H1 (cell line): ENCODE results near the gene USH2A. TPM values are rescaled to one million over a fixed set of nuclear protein-coding genes. Genes with fewer than 3 reads are reported as not detected.

Source experiments
- CTCF ChIA-PET: fragments of 300-600 bp; sonication (Branson Sonifier 250); formaldehyde crosslinking; loops from one replicate; lab custom pipeline; 2021; ENCODE audit not compliant: partially characterized antibody; lab: Charles Lee
- POLR2A ChIA-PET: fragments of 300-600 bp; sonication (Branson Sonifier 250); formaldehyde crosslinking; loops from one replicate; lab custom pipeline; 2021; ENCODE audit warnings: inconsistent platforms; ENCODE audit not compliant: partially characterized antibody; lab: Charles Lee
- DNase-seq, 2 experiments: peaks; one replicate each; pipeline versions ENCODE4 v3.0.0 to v3.0.0-alpha.2; 2010 to 2022; ENCODE audit warnings: low spot score in 2 of 2, low read depth in 1 of 2, mixed read lengths in 1 of 2
- FAIRE-seq: peaks from 2 replicates; lab custom pipeline; 2011; peaks lifted over from hg19 to GRCh38; lab: Jason Lieb, UNC
- H2AFZ ChIP-seq: 2 replicates; pipeline ENCODE4 v1.8.1; 2012; ENCODE audit warnings: low read length, inconsistent platforms
- H2AK5ac ChIP-seq: 2 replicates; pipeline ENCODE4 v1.6.1; 2013; ENCODE audit warnings: low read depth, low read length
- H2BK120ac ChIP-seq: replicated peaks from 2 replicates; pipeline ENCODE3; 2013; ENCODE audit warnings: low read depth, low read length, inconsistent platforms
- H2BK12ac ChIP-seq: 2 replicates; pipeline ENCODE4 v1.6.1; 2013; ENCODE audit warnings: low read depth, low read length
- H2BK15ac ChIP-seq: 2 replicates; pipeline ENCODE4 v1.6.1; 2013; ENCODE audit warnings: low read length
- H2BK20ac ChIP-seq: 2 replicates; pipeline ENCODE4 v1.6.1; 2013; ENCODE audit warnings: low read length
- H2BK5ac ChIP-seq: 2 replicates; pipeline ENCODE4 v1.6.1; 2013; ENCODE audit warnings: low read depth, low read length
- H3K14ac ChIP-seq: 2 replicates; pipeline ENCODE4 v1.6.1; 2013; ENCODE audit warnings: inconsistent platforms; ENCODE audit not compliant: insufficient read length
- H3K18ac ChIP-seq: 2 replicates; pipeline ENCODE4 v1.6.1; 2013; ENCODE audit warnings: low read length; ENCODE audit errors: extremely low read depth
- H3K23ac ChIP-seq: 2 replicates; pipeline ENCODE4 v1.6.1; 2013; ENCODE audit warnings: inconsistent platforms; ENCODE audit not compliant: insufficient read length
- H3K23me2 ChIP-seq: 2 replicates; pipeline ENCODE4 v1.6.1; 2013; ENCODE audit warnings: low read depth, low read length
- H3K27ac ChIP-seq: 2 replicates; pipeline ENCODE4 v1.6.1; 2011; ENCODE audit warnings: low read depth, low read length, inconsistent platforms
- H3K27me3 ChIP-seq, 4 experiments: replicated peaks in 1 of 4; 1 replicate in 1 of 4; 2 replicates in 3 of 4; pipeline versions ENCODE4 v1.6.1 to v1.8.1; 2011 to 2013; ENCODE audit warnings: low read length in 3 of 4, mild to moderate bottlenecking in 3 of 4, inconsistent platforms in 2 of 4, mixed read lengths in 2 of 4, moderate library complexity in 1 of 4; ENCODE audit not compliant: control insufficient read depth in 3 of 4, insufficient read depth in 3 of 4; ENCODE audit errors: extremely low read depth in 1 of 4
- H3K36me3 ChIP-seq, 4 experiments: 2 replicates each; pipeline versions ENCODE4 v1.6.1 to v1.8.1; 2011 to 2013; ENCODE audit warnings: mild to moderate bottlenecking in 4 of 4, low read length in 3 of 4, moderate library complexity in 2 of 4, control low read depth in 1 of 4, inconsistent platforms in 1 of 4; ENCODE audit not compliant: insufficient read depth in 4 of 4, control insufficient read depth in 2 of 4
- H3K4ac ChIP-seq: replicated peaks from 2 replicates; pipeline ENCODE3; 2013; ENCODE audit warnings: low read length, low read depth, mixed read lengths, inconsistent platforms; ENCODE audit not compliant: insufficient read length
- H3K4me1 ChIP-seq, 4 experiments: replicated peaks in 1 of 4; 1 replicate in 1 of 4; 2 replicates in 3 of 4; pipeline versions ENCODE4 v1.6.1 to v1.8.1; 2011 to 2013; ENCODE audit warnings: low read length in 3 of 4, inconsistent platforms in 2 of 4, mixed read lengths in 1 of 4; ENCODE audit not compliant: insufficient read depth in 4 of 4, control insufficient read depth in 3 of 4
- H3K4me2 ChIP-seq, 2 experiments: 2 replicates each; pipeline versions ENCODE4 v1.6.1 to v1.8.1; 2011 to 2013; ENCODE audit warnings: low read depth in 2 of 2, low read length in 2 of 2, control low read depth in 1 of 2, inconsistent platforms in 1 of 2, mild to moderate bottlenecking in 1 of 2; ENCODE audit not compliant: insufficient read depth in 1 of 2
- H3K4me3 ChIP-seq, 4 experiments: fragments of 200-600, 300-600 bp in 1 of 4; sonication (generic), shearing (Covaris generic), sonication (Bioruptor Twin) in 1 of 4; 2 replicates each; pipeline versions ENCODE4 v1.5.1 to v1.8.1; 2011 to 2016; ENCODE audit warnings: low read length in 4 of 4, low read depth in 3 of 4, control low read depth in 2 of 4, inconsistent platforms in 2 of 4, mild to moderate bottlenecking in 2 of 4, mixed read lengths in 1 of 4, moderate library complexity in 1 of 4; ENCODE audit not compliant: insufficient read depth in 2 of 4; ENCODE audit errors: extremely low read depth in 1 of 4
- H3K56ac ChIP-seq: replicated peaks from 2 replicates; pipeline ENCODE3; 2013; ENCODE audit warnings: low read depth, mild to moderate bottlenecking, mixed read lengths, low read length, inconsistent platforms; ENCODE audit not compliant: insufficient read length
- H3K79me1 ChIP-seq: 2 replicates; pipeline ENCODE4 v1.6.1; 2013; ENCODE audit warnings: low read depth, low read length, control low read depth
- H3K79me2 ChIP-seq, 2 experiments: 2 replicates each; pipeline versions ENCODE4 v1.6.1 to v1.8.1; 2012 to 2013; ENCODE audit warnings: low read length in 2 of 2, mild to moderate bottlenecking in 2 of 2, inconsistent platforms in 1 of 2; ENCODE audit not compliant: insufficient read depth in 2 of 2, control insufficient read depth in 1 of 2
- H3K9ac ChIP-seq, 4 experiments: replicated peaks in 1 of 4; 1 replicate in 1 of 4; 2 replicates in 3 of 4; pipeline versions ENCODE4 v1.6.1 to v1.8.1; 2011 to 2013; ENCODE audit warnings: low read depth in 3 of 4, low read length in 3 of 4, control low read depth in 2 of 4, mild to moderate bottlenecking in 2 of 4, moderate library complexity in 2 of 4, inconsistent platforms in 1 of 4; ENCODE audit errors: extremely low read depth in 1 of 4
- H3K9me3 ChIP-seq, 2 experiments: 2 replicates each; pipeline versions ENCODE4 v1.6.1 to v1.8.1; 2012 to 2013; ENCODE audit warnings: mild to moderate bottlenecking in 2 of 2, moderate library complexity in 2 of 2, control low read depth in 1 of 2, inconsistent platforms in 1 of 2, low read depth in 1 of 2, low read length in 1 of 2, mixed read lengths in 1 of 2; ENCODE audit not compliant: insufficient read depth in 2 of 2
- H4K20me1 ChIP-seq, 2 experiments: replicated peaks in 1 of 2; 2 replicates each; pipeline versions ENCODE3 to v1.8.1; 2011 to 2013; ENCODE audit warnings: inconsistent platforms in 2 of 2, low read length in 2 of 2, mild to moderate bottlenecking in 1 of 2; ENCODE audit not compliant: insufficient read depth in 2 of 2, control insufficient read depth in 1 of 2
- H4K5ac ChIP-seq: 2 replicates; pipeline ENCODE4 v1.6.1; 2013; ENCODE audit warnings: low read length, low read depth, mixed read lengths, inconsistent platforms; ENCODE audit not compliant: insufficient read length
- H4K8ac ChIP-seq: 2 replicates; pipeline ENCODE4 v1.8.0; 2013; ENCODE audit warnings: mild to moderate bottlenecking, moderate library complexity, low read length, inconsistent platforms; ENCODE audit not compliant: insufficient read depth; ENCODE audit errors: extremely low read depth
- H4K91ac ChIP-seq: replicated peaks from 2 replicates; pipeline ENCODE3; 2013; ENCODE audit warnings: low read length, mixed read lengths, inconsistent platforms; ENCODE audit not compliant: insufficient read length
- CBX5 ChIP-seq: fragments of 300-800, 300-1000 bp; sonication (generic); IDR thresholded peaks from 2 replicates; pipeline ENCODE4 v1.7.1; 2016; ENCODE audit warnings: antibody characterized with exemption, low read length, low read depth
- EGR1 ChIP-seq: IDR thresholded peaks from 2 replicates; pipeline ENCODE4 v1.6.1; 2011; ENCODE audit warnings: low read depth, low read length, borderline replicate concordance
- FOSL1 ChIP-seq: IDR thresholded peaks from 2 replicates; pipeline ENCODE4 v1.6.1; 2011; ENCODE audit warnings: mild to moderate bottlenecking, low read depth, low read length, moderate library complexity; ENCODE audit not compliant: insufficient read depth
- KDM4A ChIP-seq: IDR thresholded peaks from one replicate; pipeline ENCODE4 v1.7.1; 2012; ENCODE audit warnings: low read depth, mild to moderate bottlenecking, moderate library complexity, low read length, inconsistent platforms; ENCODE audit not compliant: severe bottlenecking
- POLR2A ChIP-seq, 2 experiments: IDR thresholded peaks; 1 replicate in 1 of 2; 2 replicates in 1 of 2; pipeline ENCODE4 v1.6.1; 2011; ENCODE audit warnings: low read depth in 2 of 2, low read length in 2 of 2, mild to moderate bottlenecking in 2 of 2; ENCODE audit errors: control extremely low read depth in 1 of 2
- RAD21 ChIP-seq, 2 experiments: IDR thresholded peaks in 1 of 2; conservative IDR thresholded peaks in 1 of 2; 2 replicates each; pipeline ENCODE4 v1.6.1; 2011; ENCODE audit warnings: low read depth in 2 of 2, low read length in 2 of 2, improper control_type of control experiment in 1 of 2, inconsistent platforms in 1 of 2, mild to moderate bottlenecking in 1 of 2, moderate library complexity in 1 of 2
- RNF2 ChIP-seq: fragments of 200-900, 300-1000 bp; sonication (generic); IDR thresholded peaks from 2 replicates; pipeline ENCODE4 v1.7.1; 2016; ENCODE audit warnings: borderline replicate concordance, low read depth, mild to moderate bottlenecking, antibody characterized with exemption, low read length; ENCODE audit not compliant: poor library complexity, severe bottlenecking; ENCODE audit errors: missing control alignments
- SP1 ChIP-seq: IDR thresholded peaks from 2 replicates; pipeline ENCODE4 v1.6.1; 2011; ENCODE audit warnings: low read depth, low read length
- SUZ12 ChIP-seq: fragments of 200-600 bp; sonication (generic); IDR thresholded peaks from 2 replicates; pipeline ENCODE4 v1.6.1; 2012; ENCODE audit warnings: mild to moderate bottlenecking, inconsistent platforms, low read length, moderate library complexity, mixed read lengths
- TAF7 ChIP-seq: optimal IDR thresholded peaks from 2 replicates; pipeline ENCODE3; 2011; ENCODE audit warnings: low read depth, mild to moderate bottlenecking, inconsistent platforms, low read length, moderate library complexity, borderline replicate concordance
- WGBS, 2 experiments: shearing (Covaris generic) in 1 of 2; methylation state at CpG; one replicate each; pipeline versions ENCODE4 v1.1.6 to v1.1.7; 2013 to 2015; ENCODE audit warnings: low lambda C conversion rate in 2 of 2, mixed read lengths in 2 of 2, inconsistent platforms in 1 of 2, low coverage in 1 of 2, missing lambda C conversion rate in 1 of 2; ENCODE audit not compliant: insufficient replicate concordance in 2 of 2, insufficient coverage in 1 of 2, insufficient read length in 1 of 2; ENCODE audit errors: extremely low coverage in 1 of 2, missing lambda C conversion rate in 1 of 2; 5-methylcytosine and 5-hydroxymethylcytosine counted together
- polyA plus RNA-seq, 7 experiments: library from polyadenylated mRNA; depleted of rRNA in 3 of 7; stranded (reverse) in 5 of 7; unstranded in 2 of 7; fragments of >200 nt in 5 of 7; fragments of 200-250 nt in 2 of 7; gene quantifications; 1 replicate in 5 of 7; 2 replicates in 1 of 7; 4 replicates in 1 of 7; pipeline versions ENCODE4 v1.2.1 to v1.2.3, GENCODE V29; 2011 to 2013; ENCODE audit warnings: missing spikeins in 2 of 7, mixed read lengths in 2 of 7
- total RNA-seq: library from RNA; stranded (reverse); fragmentation: NEBNext Ultra II Directional; extraction: Animal tissue kit (Norgen Biotek cat#: 25700); gene quantifications from 2 replicates; pipeline ENCODE4 v1.2.1, GENCODE V29; 2021

USH2A gene
- total and polyA plus RNA-seq, 2 of the 8 experiments (the other 6 are each of a cell fraction or from before 2014, with no cell fraction given) = 0.02 to 0.17 TPM

GRCh38 chr1:215717677-215718426 is 705.4 kb downstream of the USH2A start:
- Histone ChIP-seq H3K27me3 (no peaks in the 10 kb centered on the region), H4K20me1 (no peaks in the 10 kb centered on the region), H2AK5ac (no peak overlapping the region), H3K14ac (no peak overlapping the region), H2BK15ac (no peak overlapping the region), H3K36me3 (no peaks in the 10 kb centered on the region), H3K56ac (no peak overlapping the region), H2BK120ac (no peak overlapping the region), H3K18ac (no peak overlapping the region), H2BK12ac (no peak overlapping the region), H3K4ac (no peak overlapping the region), H3K4me2 (no peak overlapping the region), H4K91ac (no peak overlapping the region), H4K5ac (no peak overlapping the region), H2BK5ac (no peak overlapping the region), H3K79me1 (no peaks in the 10 kb centered on the region), H3K9ac (no peak overlapping the region), H4K8ac (no peak overlapping the region), H2AFZ (no peak overlapping the region), H3K9me3 (no peaks in the 10 kb centered on the region), H3K4me1 (no peaks in the 10 kb centered on the region), H3K23ac (no peak overlapping the region), H3K27ac (no peak overlapping the region), H2BK20ac (no peak overlapping the region), H3K4me3 (no peak overlapping the region)
- 83% methylated on average over 4 of the region's 4 CpGs; no CpG with 5 or more reads in 1 of the 2 experiments for WGBS, 2 experiments
- FAIRE-seq (no peak), DNase-seq (no peak)
- CTCF ChIA-PET = interaction anchor here (0.7 to 2.0 kb wide), 2 partner anchors 8 to 248 kb away, joined by 3 to 8 read pairs; no protein-coding TSS in a partner anchor
- POLR2A ChIA-PET = no interaction called here
- TF ChIP-seq FOSL1 (no peak), POLR2A (IDR thresholded peaks at IDR 0.05; ENCODE audit: control extremely low read depth in 1 of 2, low read depth in 2 of 2, low read length in 2 of 2) (no peak), RAD21 (IDR thresholded peaks at IDR 0.05 in 1 of 2, conservative IDR thresholded peaks at IDR 0.05 in 1 of 2; ENCODE audit: low read depth in 2 of 2, low read length in 2 of 2) (no peak), EGR1 (no peak), KDM4A (no peak), SUZ12 (no peak), SP1 (no peak), RNF2 (no peak), CBX5 (no peak), TAF7 (no peak)
- TF ChIP-seq, all 59 proteins: peak for 0
- H3K23me2 ChIP-seq = no peaks in the 10 kb centered on the region
- H3K79me2 ChIP-seq = no peaks in the 10 kb centered on the region
